Vagina (tissue), 2 donors: ENCODE measurements around the gene KRTAP10-11.

Experiments used
- POLR2AphosphoS5 ChIP-seq, 2 donors: sonication (generic); formaldehyde crosslinking; IDR thresholded peaks; one replicate each; pipeline ENCODE4 v1.9.0; 2017; ENCODE audit warnings: antibody characterized with exemption in 2 of 2, mild to moderate bottlenecking in 2 of 2, low read depth in 1 of 2; ENCODE audit not compliant: insufficient read depth in 1 of 2
- TF ChIP-seq, protein P1 (sequence below), 3 experiments: fragments of 450-650 bp in 2 of 3; fragments of 200-600 bp in 1 of 3; sonication (generic) in 1 of 3; IDR thresholded peaks; one replicate each; pipeline ENCODE4 v1.5.1; 2017 to 2019; ENCODE audit warnings: antibody characterized with exemption in 3 of 3, mild to moderate bottlenecking in 2 of 3, moderate library complexity in 2 of 3

DNA sequence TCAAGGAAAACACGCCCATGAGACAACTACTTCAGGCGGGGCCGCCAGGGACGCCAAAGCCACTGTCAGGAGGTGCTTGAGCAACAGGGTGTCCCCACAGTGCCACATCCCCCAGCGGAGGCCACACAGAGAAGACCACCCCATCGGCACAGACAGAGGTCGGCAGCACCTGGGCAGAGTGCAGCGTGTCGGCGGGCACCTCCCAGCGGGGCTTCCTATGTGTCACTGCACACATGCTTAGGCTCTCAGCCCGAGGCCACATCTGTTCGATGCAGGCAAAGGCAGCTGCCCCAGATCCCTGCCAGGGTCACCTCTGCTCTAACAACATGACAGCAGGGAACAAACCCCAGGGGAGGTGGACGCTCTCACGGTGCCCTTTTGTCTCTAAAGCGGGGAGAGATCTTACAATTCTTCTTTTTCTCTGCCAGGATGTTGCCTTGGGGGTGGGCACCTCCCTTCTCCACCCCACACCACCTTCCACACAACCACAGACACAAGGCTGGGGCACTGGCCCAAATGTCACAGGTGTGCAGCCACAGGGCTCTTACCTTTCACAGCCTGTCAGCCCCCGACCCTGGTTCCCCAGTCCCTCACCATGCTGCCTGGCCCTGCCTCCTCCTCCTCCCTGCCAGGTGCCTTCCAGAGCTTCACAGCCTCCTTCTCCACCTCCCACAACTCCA lies 30.2 kb upstream of the KRTAP10-11 start:
- TF ChIP-seq, protein P1, sequence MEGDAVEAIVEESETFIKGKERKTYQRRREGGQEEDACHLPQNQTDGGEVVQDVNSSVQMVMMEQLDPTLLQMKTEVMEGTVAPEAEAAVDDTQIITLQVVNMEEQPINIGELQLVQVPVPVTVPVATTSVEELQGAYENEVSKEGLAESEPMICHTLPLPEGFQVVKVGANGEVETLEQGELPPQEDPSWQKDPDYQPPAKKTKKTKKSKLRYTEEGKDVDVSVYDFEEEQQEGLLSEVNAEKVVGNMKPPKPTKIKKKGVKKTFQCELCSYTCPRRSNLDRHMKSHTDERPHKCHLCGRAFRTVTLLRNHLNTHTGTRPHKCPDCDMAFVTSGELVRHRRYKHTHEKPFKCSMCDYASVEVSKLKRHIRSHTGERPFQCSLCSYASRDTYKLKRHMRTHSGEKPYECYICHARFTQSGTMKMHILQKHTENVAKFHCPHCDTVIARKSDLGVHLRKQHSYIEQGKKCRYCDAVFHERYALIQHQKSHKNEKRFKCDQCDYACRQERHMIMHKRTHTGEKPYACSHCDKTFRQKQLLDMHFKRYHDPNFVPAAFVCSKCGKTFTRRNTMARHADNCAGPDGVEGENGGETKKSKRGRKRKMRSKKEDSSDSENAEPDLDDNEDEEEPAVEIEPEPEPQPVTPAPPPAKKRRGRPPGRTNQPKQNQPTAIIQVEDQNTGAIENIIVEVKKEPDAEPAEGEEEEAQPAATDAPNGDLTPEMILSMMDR (IDR thresholded peaks at IDR 0.05): no peak
- TF ChIP-seq POLR2AphosphoS5 (IDR thresholded peaks at IDR 0.05; ENCODE audit: insufficient read depth in 1 of 2, low read depth in 1 of 2): no peak
